ENCODE results near the gene HTR2A. TPM values are rescaled to one million over a fixed set of nuclear protein-coding genes. Genes with fewer than 3 reads are reported as not detected.

The HTR2A gene
- total RNA-seq (under 1 TPM in 2 of 10 donors, not detected in 8; 0.04 to 0.38 TPM), polyA plus RNA-seq (under 1 TPM in 1 of 2 donors, not detected in 1; 0.03 TPM)
- long read RNA-seq, donor 1 = 0 reads
- long read RNA-seq, donor 2 = 0 reads
- long read RNA-seq, donor 3 = 0 reads

GRCh38 chr13:46896341-46897137 is at the start of gene HTR2A:
HTR2A (minus strand) TSS chr13:46897053; CDS start chr13:46895906, 1,147 bp downstream.
- H3K27me3 ChIP-seq = peaks cover 0 to 44% (median 17%) of the 10 kb centered on the region in 7 donors
- WGBS, 2 donors = 23 to 27% methylated on average over 13 of the region's 13 CpGs
- H3K4me1 ChIP-seq = peaks cover 0 to 25% (median 12%) of the 10 kb centered on the region in 9 donors
- H3K4me3 ChIP-seq = peak within 1 kb of the TSS in 9 of 10 donors; percentile 12 to 69 (median 40)
- intact Hi-C loops (cut with DNase I) = loop anchor here in 3 of 10 donors (10.0 kb wide), 2 partner anchors 322 to 878 kb away; no protein-coding TSS in a partner anchor
- H3K36me3 ChIP-seq = no peaks in the 10 kb centered on the region
- H3K27ac ChIP-seq = peak within 1 kb of the TSS in 1 of 10 donors; percentile 9
- ATAC-seq (peak in 3 of 8 donors; percentile 14 to 30 (median 26)), DNase-seq (peak in 1 of 2 donors; percentile 10)
- TF ChIP-seq CTCF (IDR thresholded peaks at IDR 0.05) = no peak
- H3K9me3 ChIP-seq = no peaks in the 10 kb centered on the region

GRCh38 chr13:46936525-46936924 is 39.7 kb upstream of the HTR2A start:
- no peaks in the 10 kb centered on the region for H3K4me1 ChIP-seq
- peaks cover 0 to 22% (median 8%) of the 10 kb centered on the region in 11 donors for H3K9me3 ChIP-seq
- WGBS, 2 donors = 93 to 94% methylated on average over 4 of the region's 4 CpGs
- peaks cover 0 to 5% (median 0%) of the 10 kb centered on the region in 7 donors for H3K27me3 ChIP-seq
- no peaks in the 10 kb centered on the region for H3K36me3 ChIP-seq
- no peak for DNase-seq
- intact Hi-C loops (cut with DNase I) = no loop called here
- ATAC-seq = no peak
- no peak overlapping the region for H3K4me3 ChIP-seq
- no peak for TF ChIP-seq CTCF (IDR thresholded peaks at IDR 0.05)
- no peak overlapping the region for H3K27ac ChIP-seq

- Histone ChIP-seq H3K27me3 (peaks cover 0 to 5% (median 0%) of the 10 kb centered on the region in 7 donors), H3K9me3 (peaks cover 0 to 21% (median 8%) of the 10 kb centered on the region in 11 donors), H3K4me1 (no peaks in the 10 kb centered on the region), H3K4me3 (no peak overlapping the region), H3K36me3 (no peaks in the 10 kb centered on the region), H3K27ac (no peak overlapping the region)
- ATAC-seq (no peak), DNase-seq (no peak)
- 69 to 73% methylated on average over 1 of the region's 1 CpG for WGBS, 2 donors
- intact Hi-C loops (cut with DNase I) = no loop called here
- TF ChIP-seq CTCF (IDR thresholded peaks at IDR 0.05) = no peak
These were observed 37.9 kb upstream of the HTR2A start for GRCh38 chr13:46934749-46935148.

GRCh38 chr13:46926916-46927590 is 30.2 kb upstream of the HTR2A start:
- DNase-seq (no peak), ATAC-seq (no peak)
- TF ChIP-seq CTCF (IDR thresholded peaks at IDR 0.05) = no peak
- Histone ChIP-seq H3K4me1 (no peaks in the 10 kb centered on the region), H3K36me3 (no peaks in the 10 kb centered on the region), H3K4me3 (no peak overlapping the region), H3K27me3 (peaks cover 0 to 12% (median 0%) of the 10 kb centered on the region in 7 donors), H3K27ac (no peak overlapping the region), H3K9me3 (peaks cover 0 to 3% (median 0%) of the 10 kb centered on the region in 11 donors)
- intact Hi-C loops (cut with DNase I) = no loop called here
- 62 to 73% methylated on average over 5 of the region's 5 CpGs for WGBS, 2 donors

All from heart right ventricle (tissue), 16 donors.